Gastroesophageal sphincter (tissue), 3 donors: ENCODE data around the gene GARIN5A.

Experiments
- POLR2A ChIP-seq, 2 donors: fragments of 450-650 bp; IDR thresholded peaks; one replicate each; pipeline ENCODE4 v1.6.1; 2017; ENCODE audit warnings: antibody characterized with exemption in 2 of 2, mild to moderate bottlenecking in 2 of 2, moderate library complexity in 1 of 2
- POLR2AphosphoS5 ChIP-seq: sonication (generic); formaldehyde crosslinking; IDR thresholded peaks from one replicate; pipeline ENCODE4 v1.6.1; 2017; ENCODE audit warnings: antibody characterized with exemption
- TF ChIP-seq, protein P1 (sequence below), 4 experiments: fragments of 200-600 bp in 2 of 4; fragments of 450-650 bp in 2 of 4; sonication (generic) in 1 of 4; IDR thresholded peaks; one replicate each; pipeline ENCODE4 v1.5.1; 2017 to 2019; ENCODE audit warnings: antibody characterized with exemption in 4 of 4, mild to moderate bottlenecking in 2 of 4, moderate library complexity in 2 of 4

DNA sequence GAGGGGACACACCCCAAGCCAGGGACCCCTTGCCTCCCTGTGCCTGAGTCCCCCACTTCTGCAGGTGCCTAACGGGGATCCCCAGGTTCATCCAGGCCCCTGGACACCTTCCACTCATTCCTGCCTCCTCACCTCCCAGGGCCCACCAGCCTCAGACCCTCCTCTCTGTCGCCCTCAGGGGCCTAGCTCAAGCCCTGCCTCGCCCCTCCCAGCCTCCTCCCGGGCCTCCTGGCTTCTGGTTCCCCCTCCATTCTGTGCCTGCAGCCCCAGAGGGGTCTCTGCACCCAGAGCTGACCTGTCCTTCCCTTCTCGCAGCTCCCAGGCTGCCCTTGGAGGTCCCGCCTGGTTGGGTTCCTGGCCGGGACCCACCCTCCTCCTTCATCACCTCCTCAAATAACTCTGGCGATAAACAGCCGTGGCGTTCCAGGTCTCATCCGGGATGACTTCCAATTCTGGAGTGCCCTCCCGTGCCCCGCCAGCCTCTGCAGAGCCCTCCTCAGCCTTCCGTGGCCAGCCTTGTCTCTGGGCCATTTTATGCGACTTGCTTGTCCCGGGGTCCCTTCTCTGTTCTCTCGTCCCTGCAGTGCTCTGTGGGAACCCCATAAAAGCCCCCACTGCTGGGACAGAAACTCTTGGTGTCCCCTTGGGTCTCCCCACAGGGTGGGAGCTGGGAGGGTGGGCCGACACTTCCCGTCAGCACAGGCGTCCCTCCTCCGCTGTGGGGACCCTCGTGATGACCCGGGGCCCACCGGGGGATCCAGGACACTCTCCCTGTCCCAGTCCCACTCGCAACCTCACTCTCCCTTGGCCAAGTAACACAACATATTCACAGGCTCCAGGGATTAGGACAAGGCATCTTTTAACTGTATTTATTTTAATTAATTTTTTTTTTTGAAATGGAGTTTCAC, 25.2 kb upstream of the GARIN5A start:
- TF ChIP-seq, protein P1, sequence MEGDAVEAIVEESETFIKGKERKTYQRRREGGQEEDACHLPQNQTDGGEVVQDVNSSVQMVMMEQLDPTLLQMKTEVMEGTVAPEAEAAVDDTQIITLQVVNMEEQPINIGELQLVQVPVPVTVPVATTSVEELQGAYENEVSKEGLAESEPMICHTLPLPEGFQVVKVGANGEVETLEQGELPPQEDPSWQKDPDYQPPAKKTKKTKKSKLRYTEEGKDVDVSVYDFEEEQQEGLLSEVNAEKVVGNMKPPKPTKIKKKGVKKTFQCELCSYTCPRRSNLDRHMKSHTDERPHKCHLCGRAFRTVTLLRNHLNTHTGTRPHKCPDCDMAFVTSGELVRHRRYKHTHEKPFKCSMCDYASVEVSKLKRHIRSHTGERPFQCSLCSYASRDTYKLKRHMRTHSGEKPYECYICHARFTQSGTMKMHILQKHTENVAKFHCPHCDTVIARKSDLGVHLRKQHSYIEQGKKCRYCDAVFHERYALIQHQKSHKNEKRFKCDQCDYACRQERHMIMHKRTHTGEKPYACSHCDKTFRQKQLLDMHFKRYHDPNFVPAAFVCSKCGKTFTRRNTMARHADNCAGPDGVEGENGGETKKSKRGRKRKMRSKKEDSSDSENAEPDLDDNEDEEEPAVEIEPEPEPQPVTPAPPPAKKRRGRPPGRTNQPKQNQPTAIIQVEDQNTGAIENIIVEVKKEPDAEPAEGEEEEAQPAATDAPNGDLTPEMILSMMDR (IDR thresholded peaks at IDR 0.05) = no peak
- TF ChIP-seq POLR2A (IDR thresholded peaks at IDR 0.05) (no peak), POLR2AphosphoS5 (no peak)
